ENCODE data around the gene MAPKAP1. TPM values are rescaled to one million over a fixed set of nuclear protein-coding genes. Genes with fewer than 3 reads are reported as not detected.

Gene MAPKAP1
- total and polyA plus RNA-seq, 9 of the 15 experiments (the other 6 are each of a cell fraction or from before 2014, with no cell fraction given), result 2.6 to 82.1 (median 61.1) TPM

GRCh38 chr9:125515983-125516940 is 190.7 kb downstream of the MAPKAP1 start:
- Histone ChIP-seq H3K9me3 (replicated peaks; ENCODE audit: control insufficient read depth, insufficient read depth, low read depth, low read length) (no peaks in the 10 kb centered on the region), H4K20me1 (replicated peaks; ENCODE audit: control insufficient read depth, insufficient read depth, low read length) (no peaks in the 10 kb centered on the region), H3K79me2 (ENCODE audit: control insufficient read depth, insufficient read depth, low read length) (no peaks in the 10 kb centered on the region), H3K27ac (ENCODE audit: extremely low read depth, low read depth, low read length) (no peak overlapping the region), H3K4me2 (ENCODE audit: insufficient read depth, low read length) (no peak overlapping the region), H3K4me3 (no peak overlapping the region), H2AFZ (ENCODE audit: low read depth, low read length) (no peak overlapping the region), H3K9ac (ENCODE audit: insufficient read depth in 1 of 2, low read depth in 2 of 2, low read length in 2 of 2) (no peak overlapping the region), H3K9me1 (ENCODE audit: control insufficient read depth, insufficient read depth, low read length) (no peaks in the 10 kb centered on the region), H3K4me1 (replicated peaks in 1 of 2; ENCODE audit: control insufficient read depth in 2 of 2, insufficient read depth in 2 of 2, low read length in 2 of 2) (peaks cover 0 to 11% of the 10 kb centered on the region in 2 experiments; a peak in 4 of 5 replicates), H3K36me3 (ENCODE audit: control insufficient read depth, insufficient read depth, low read length) (no peaks in the 10 kb centered on the region; the same call in 2 of the 3 replicates), H3K27me3 (ENCODE audit: control insufficient read depth in 2 of 2, insufficient read depth in 2 of 2, low read length in 2 of 2) (no peaks in the 10 kb centered on the region)
- in situ Hi-C loops (cut with MboI) (no loop called here), intact Hi-C loops (cut with micrococcal nuclease) (no loop called here)
- ChIA-PET CTCF (ENCODE audit: low intra/inter-chr PET ratio) (no interaction called here), POLR2A (no interaction called here)
- TF ChIP-seq ZNF354B (CRISPR knock-in tag; IDR thresholded peaks at IDR 0.05), result no peak
- 0 out of 2 replicates have a peak, but pooled peaks have one; percentile 4 for TF ChIP-seq ZNF316 (IDR thresholded peaks at IDR 0.05)
- no TSS peak for BruUV-seq (replicated peaks)
- DNase-seq (ENCODE audit: extremely low read depth in 1 of 4, low spot score in 3 of 4) (no peak), FAIRE-seq (no peak), ATAC-seq (no peak)
- 72% methylated on average over 6 of the region's 6 CpGs for WGBS (ENCODE audit: insufficient coverage, low coverage, missing lambda C conversion rate)

GRCh38 chr9:125515281-125515680 is 191.7 kb downstream of the MAPKAP1 start:
- H3K9me1 ChIP-seq (ENCODE audit: control insufficient read depth, insufficient read depth, low read length), result no peaks in the 10 kb centered on the region
- WGBS (ENCODE audit: insufficient coverage, low coverage, missing lambda C conversion rate), result 44% methylated on average over 5 of the region's 5 CpGs
- POLR2A ChIA-PET, result interaction anchor here (1.3 kb wide), 1 partner anchor 16 kb away, joined by 4 read pairs; no protein-coding TSS in a partner anchor
- peaks cover 0 to 11% of the 10 kb centered on the region in 2 experiments; a peak in 4 of 5 replicates for H3K4me1 ChIP-seq (replicated peaks in 1 of 2; ENCODE audit: control insufficient read depth in 2 of 2, insufficient read depth in 2 of 2, low read length in 2 of 2)
- ATAC-seq (no peak), DNase-seq (ENCODE audit: extremely low read depth in 1 of 4, low spot score in 3 of 4) (no peak), FAIRE-seq (no peak)
- H3K4me2 ChIP-seq (ENCODE audit: insufficient read depth, low read length), result no peak overlapping the region
- H3K36me3 ChIP-seq (ENCODE audit: control insufficient read depth, insufficient read depth, low read length), result no peaks in the 10 kb centered on the region
- intact Hi-C loops (cut with micrococcal nuclease) (no loop called here), in situ Hi-C loops (cut with MboI) (no loop called here)
- no peaks in the 10 kb centered on the region for H3K9me3 ChIP-seq (replicated peaks; ENCODE audit: control insufficient read depth, insufficient read depth, low read depth, low read length)
- no peak overlapping the region for H2AFZ ChIP-seq (ENCODE audit: low read depth, low read length)
- H3K27me3 ChIP-seq (ENCODE audit: control insufficient read depth in 2 of 2, insufficient read depth in 2 of 2, low read length in 2 of 2), result no peaks in the 10 kb centered on the region
- H3K79me2 ChIP-seq (ENCODE audit: control insufficient read depth, insufficient read depth, low read length), result no peaks in the 10 kb centered on the region
- H3K9ac ChIP-seq (ENCODE audit: insufficient read depth in 1 of 2, low read depth in 2 of 2, low read length in 2 of 2), result no peak overlapping the region
- H4K20me1 ChIP-seq (replicated peaks; ENCODE audit: control insufficient read depth, insufficient read depth, low read length), result no peaks in the 10 kb centered on the region
- no TSS peak for BruUV-seq (replicated peaks)
- H3K4me3 ChIP-seq, result no peak overlapping the region
- H3K27ac ChIP-seq (ENCODE audit: extremely low read depth, low read depth, low read length), result no peak overlapping the region
- CTCF ChIA-PET (ENCODE audit: low intra/inter-chr PET ratio), result no interaction called here
- TF ChIP-seq POLR2AphosphoS2 (IDR thresholded peaks at IDR 0.05; ENCODE audit: low read length), result no peak
- TF ChIP-seq MAFG (tag; conservative IDR thresholded peaks at IDR 0.05), result no peak
- no peak for TF ChIP-seq SP1 (CRISPR knock-in tag; IDR thresholded peaks at IDR 0.05)
- TF ChIP-seq ZNF436 (CRISPR knock-in tag; IDR thresholded peaks at IDR 0.05), result no peak
- TF ChIP-seq FOSL1 (tag; conservative IDR thresholded peaks at IDR 0.05), result no peak
- TF ChIP-seq GATAD2B (IDR thresholded peaks at IDR 0.05; ENCODE audit: borderline replicate concordance), result no peak
- TF ChIP-seq NFIC (IDR thresholded peaks at IDR 0.05), result no peak
- TF ChIP-seq ELF2 (CRISPR knock-in tag; IDR thresholded peaks at IDR 0.05), result no peak
- TF ChIP-seq ZNF174 (CRISPR knock-in tag; IDR thresholded peaks at IDR 0.05), result no peak
- no peak for TF ChIP-seq SFPQ (IDR thresholded peaks at IDR 0.05; ENCODE audit: low read depth, low read length)
- no peak for TF ChIP-seq NFIX (CRISPR knock-in tag; IDR thresholded peaks at IDR 0.05; ENCODE audit: low read depth)
- TF ChIP-seq ILF3 (IDR thresholded peaks at IDR 0.05; ENCODE audit: borderline replicate concordance), result no peak
- TF ChIP-seq ZNF184 (CRISPR knock-in tag; IDR thresholded peaks at IDR 0.05), result no peak
- TF ChIP-seq ZNF717 (CRISPR knock-in tag; IDR thresholded peaks at IDR 0.05), result no peak

Data from K562 (cell line).